Measurements from ENCODE around the gene ZNF746. TPM values are rescaled to one million over a fixed set of nuclear protein-coding genes. Genes with fewer than 3 reads are reported as not detected.

The ZNF746 gene
- total RNA-seq, 1 experiment from 2014 or later = 19.2 TPM

DNA sequence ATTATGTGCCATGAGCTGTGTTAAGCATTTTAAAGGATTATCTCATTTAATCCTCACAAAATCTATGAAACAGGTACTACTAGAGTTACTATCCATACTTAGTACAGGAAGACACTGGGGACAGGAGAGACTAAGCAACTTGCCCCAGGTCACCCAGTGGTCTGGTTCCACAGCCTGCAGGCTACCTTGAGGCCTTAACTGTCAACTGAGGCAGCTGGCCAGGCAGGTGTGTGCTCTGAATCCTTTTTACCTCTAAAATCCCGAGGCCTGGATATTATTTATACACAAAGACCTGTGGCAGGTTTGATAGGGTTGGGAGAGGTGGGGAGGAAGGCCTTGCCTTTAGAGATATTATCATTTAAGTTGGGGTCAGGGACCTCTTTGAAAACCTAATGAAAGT is 39.8 kb downstream of the ZNF746 start:
- Histone ChIP-seq H3F3A (ENCODE audit: insufficient read depth, low read depth) (no peaks in the 10 kb centered on the region), H3K9me2 (ENCODE audit: insufficient read depth) (no peaks in the 10 kb centered on the region), H3K79me2 (ENCODE audit: low read depth) (peaks cover 27% of the 10 kb centered on the region), H3K4me2 (no peak overlapping the region), H4K20me1 (ENCODE audit: insufficient read depth) (peaks cover 15% of the 10 kb centered on the region; the same call in 1 of the 2 replicates), H3K4me1 (replicated peaks; ENCODE audit: insufficient read depth) (peaks cover 12% of the 10 kb centered on the region), H2AFZ (no peak overlapping the region), H3K27ac (no peak overlapping the region), H3K4me3 (no peak overlapping the region), H3K9me3 (ENCODE audit: insufficient read depth, low read depth) (no peaks in the 10 kb centered on the region), H3K36me3 (ENCODE audit: low read depth) (no peaks in the 10 kb centered on the region; the same call in 1 of the 2 replicates), H3K27me3 (ENCODE audit: insufficient read depth, low read depth) (no peaks in the 10 kb centered on the region)
- POLR2A ChIA-PET (ENCODE audit: unreplicated experiment) = interaction anchor here (0.5 kb wide), 1 partner anchor 272 kb away, joined by 3 read pairs; no protein-coding TSS in a partner anchor
- no TSS peak for BruUV-seq (replicated peaks)
- TF ChIP-seq EZH2 (IDR thresholded peaks at IDR 0.05; ENCODE audit: low read depth) = no peak
- TF ChIP-seq, protein P1, sequence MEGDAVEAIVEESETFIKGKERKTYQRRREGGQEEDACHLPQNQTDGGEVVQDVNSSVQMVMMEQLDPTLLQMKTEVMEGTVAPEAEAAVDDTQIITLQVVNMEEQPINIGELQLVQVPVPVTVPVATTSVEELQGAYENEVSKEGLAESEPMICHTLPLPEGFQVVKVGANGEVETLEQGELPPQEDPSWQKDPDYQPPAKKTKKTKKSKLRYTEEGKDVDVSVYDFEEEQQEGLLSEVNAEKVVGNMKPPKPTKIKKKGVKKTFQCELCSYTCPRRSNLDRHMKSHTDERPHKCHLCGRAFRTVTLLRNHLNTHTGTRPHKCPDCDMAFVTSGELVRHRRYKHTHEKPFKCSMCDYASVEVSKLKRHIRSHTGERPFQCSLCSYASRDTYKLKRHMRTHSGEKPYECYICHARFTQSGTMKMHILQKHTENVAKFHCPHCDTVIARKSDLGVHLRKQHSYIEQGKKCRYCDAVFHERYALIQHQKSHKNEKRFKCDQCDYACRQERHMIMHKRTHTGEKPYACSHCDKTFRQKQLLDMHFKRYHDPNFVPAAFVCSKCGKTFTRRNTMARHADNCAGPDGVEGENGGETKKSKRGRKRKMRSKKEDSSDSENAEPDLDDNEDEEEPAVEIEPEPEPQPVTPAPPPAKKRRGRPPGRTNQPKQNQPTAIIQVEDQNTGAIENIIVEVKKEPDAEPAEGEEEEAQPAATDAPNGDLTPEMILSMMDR (conservative IDR thresholded peaks at IDR 0.05) = no peak
- DNase-seq = no peak
- CTCF ChIA-PET = no interaction called here
- intact Hi-C loops (cut with micrococcal nuclease; ENCODE audit: unreplicated experiment) = no loop called here

DNA sequence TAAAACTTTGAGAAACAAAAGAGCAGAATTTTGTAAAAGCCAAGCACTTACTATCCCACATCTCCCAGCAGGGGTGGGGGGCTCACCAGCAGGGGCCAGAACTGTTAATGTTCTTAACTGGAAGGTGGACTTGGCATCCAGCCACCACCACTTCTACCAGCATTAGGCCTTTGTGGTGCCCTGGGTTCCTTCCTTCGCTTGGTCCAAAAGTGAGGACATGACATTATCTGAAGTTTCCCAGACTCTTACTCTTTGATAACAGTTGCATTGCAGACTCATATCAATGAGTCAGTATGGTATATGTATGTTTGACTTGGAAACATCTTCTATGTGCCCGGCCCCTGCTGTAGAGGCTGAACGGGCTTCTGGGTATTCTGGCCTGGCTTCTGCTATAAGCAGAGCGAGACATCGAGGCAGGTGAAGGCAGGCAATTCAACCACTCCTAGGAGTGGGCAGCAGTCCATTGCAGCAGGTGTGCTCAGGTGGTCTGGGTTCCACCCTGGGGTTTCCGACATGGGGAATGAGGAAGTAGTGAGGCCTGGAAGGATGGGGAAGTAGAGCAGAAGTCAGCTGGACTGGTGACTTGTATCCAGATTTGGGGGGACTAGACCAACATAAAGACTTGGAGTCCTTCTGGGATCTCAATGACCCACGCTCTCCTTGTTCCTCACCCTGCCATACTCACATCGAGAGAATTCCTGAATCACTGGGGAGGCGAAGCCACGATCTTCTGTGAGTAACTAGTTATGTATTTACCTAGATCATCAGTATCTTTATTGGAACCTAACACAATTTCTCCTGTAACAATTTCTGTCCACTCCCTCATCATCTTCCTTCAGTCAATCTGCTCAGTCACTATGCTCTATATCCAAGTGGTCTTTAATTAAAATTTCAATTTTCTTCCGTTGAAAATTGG is 40.8 kb downstream of the ZNF746 start:
- intact Hi-C loops (cut with micrococcal nuclease; ENCODE audit: unreplicated experiment) = no loop called here
- no peak overlapping the region for H3K4me2 ChIP-seq

DNA sequence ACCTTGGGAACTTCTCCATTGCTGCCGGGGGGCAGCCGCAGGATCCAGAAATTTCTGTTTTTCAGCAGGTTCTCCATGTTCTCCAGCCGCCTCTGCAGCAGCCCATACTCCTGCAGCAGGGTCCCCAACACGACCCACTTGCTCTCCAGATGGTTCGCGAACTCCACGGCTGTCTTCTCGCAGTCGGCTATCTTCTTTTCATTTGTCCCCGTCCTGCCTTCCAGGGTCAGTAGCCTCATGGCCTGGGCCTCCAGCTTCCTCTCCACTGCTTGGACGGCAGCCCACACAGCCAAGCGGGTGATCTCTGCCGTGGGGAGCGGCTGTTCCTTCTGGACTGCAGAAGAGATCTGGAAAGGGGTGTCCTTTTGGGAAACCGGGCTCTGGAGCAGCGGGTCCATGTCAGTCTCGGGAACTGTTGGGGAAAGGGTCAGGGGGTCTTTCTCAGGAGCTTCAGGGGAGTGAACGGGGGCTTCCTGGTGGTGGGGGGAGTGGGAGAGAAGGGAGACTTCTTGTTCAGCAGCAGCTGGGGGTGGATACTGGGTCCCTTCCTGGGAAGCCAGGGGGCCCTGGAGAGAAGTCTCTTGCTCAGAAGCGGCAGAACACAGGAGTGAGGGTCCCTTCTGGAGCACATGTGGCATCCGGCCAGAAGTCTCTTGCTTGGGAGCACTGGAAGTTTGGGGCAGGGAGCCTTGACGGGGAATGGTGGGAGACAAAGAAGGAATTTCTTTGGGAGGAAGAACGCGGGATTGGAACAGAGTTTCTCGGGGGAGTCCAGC is 42.2 kb downstream of the ZNF746 start:
- no peaks in the 10 kb centered on the region for H3K9me2 ChIP-seq (ENCODE audit: insufficient read depth)
- H3K4me3 ChIP-seq = no peak overlapping the region
- ChIA-PET POLR2A (ENCODE audit: unreplicated experiment) (no interaction called here), CTCF (no interaction called here)
- no peak for DNase-seq
- H3F3A ChIP-seq (ENCODE audit: insufficient read depth, low read depth) = no peaks in the 10 kb centered on the region
- intact Hi-C loops (cut with micrococcal nuclease; ENCODE audit: unreplicated experiment) = no loop called here
- no peaks in the 10 kb centered on the region for H3K27me3 ChIP-seq (ENCODE audit: insufficient read depth, low read depth)
- H3K9me3 ChIP-seq (ENCODE audit: insufficient read depth, low read depth) = no peaks in the 10 kb centered on the region
- no peak overlapping the region for H3K4me2 ChIP-seq
- no peak overlapping the region for H3K27ac ChIP-seq
- BruUV-seq (replicated peaks) = no TSS peak
- H4K20me1 ChIP-seq (ENCODE audit: insufficient read depth) = peaks cover 17% of the 10 kb centered on the region; the same call in 1 of the 2 replicates
- no peak overlapping the region for H2AFZ ChIP-seq
- no peaks in the 10 kb centered on the region; the same call in 1 of the 2 replicates for H3K36me3 ChIP-seq (ENCODE audit: low read depth)
- peaks cover 12% of the 10 kb centered on the region for H3K4me1 ChIP-seq (replicated peaks; ENCODE audit: insufficient read depth)
- TF ChIP-seq, protein P1 (conservative IDR thresholded peaks at IDR 0.05) = no peak
- TF ChIP-seq EZH2 (IDR thresholded peaks at IDR 0.05; ENCODE audit: low read depth) = no peak
- H3K79me2 ChIP-seq (ENCODE audit: low read depth) = peaks cover 27% of the 10 kb centered on the region

More for the DNA sequence above, 40.8 kb downstream of the ZNF746 start:
- H3K79me2 ChIP-seq (ENCODE audit: low read depth) = peaks cover 27% of the 10 kb centered on the region
- H3K27ac ChIP-seq = no peak overlapping the region
- CTCF ChIA-PET = no interaction called here
- no peak overlapping the region for H3K4me3 ChIP-seq
- DNase-seq = no peak
- no peaks in the 10 kb centered on the region for H3K27me3 ChIP-seq (ENCODE audit: insufficient read depth, low read depth)
- BruUV-seq (replicated peaks) = no TSS peak
- peaks cover 17% of the 10 kb centered on the region; the same call in 1 of the 2 replicates for H4K20me1 ChIP-seq (ENCODE audit: insufficient read depth)
- POLR2A ChIA-PET (ENCODE audit: unreplicated experiment) = no interaction called here
- no peaks in the 10 kb centered on the region for H3K9me2 ChIP-seq (ENCODE audit: insufficient read depth)
- no peaks in the 10 kb centered on the region for H3F3A ChIP-seq (ENCODE audit: insufficient read depth, low read depth)
- no peak for TF ChIP-seq EZH2 (IDR thresholded peaks at IDR 0.05; ENCODE audit: low read depth)
- TF ChIP-seq, protein P1 (conservative IDR thresholded peaks at IDR 0.05) = no peak
- no peaks in the 10 kb centered on the region; the same call in 1 of the 2 replicates for H3K36me3 ChIP-seq (ENCODE audit: low read depth)
- H3K4me1 ChIP-seq (replicated peaks; ENCODE audit: insufficient read depth) = peaks cover 12% of the 10 kb centered on the region
- no peaks in the 10 kb centered on the region for H3K9me3 ChIP-seq (ENCODE audit: insufficient read depth, low read depth)
- no peak overlapping the region for H2AFZ ChIP-seq
